Dermis blood vessel endothelial cell (primary cell): ENCODE measurements around the gene UCHL3. TPM values are rescaled to one million over a fixed set of nuclear protein-coding genes. Genes with fewer than 3 reads are reported as not detected.

Experiments
- DNase-seq: peaks from one replicate; pipeline ENCODE4 v3.0.0; 2010
- total RNA-seq: library from RNA; depleted of rRNA; stranded (reverse); fragments of >200 nt; gene quantifications from 2 replicates; pipeline ENCODE4 v1.2.3, GENCODE V29; 2014

The UCHL3 gene
- total RNA-seq, 1 donor from 2014 or later, result 44.4 TPM

- DNase-seq, result peak; percentile 75
Observed at GRCh38 chr13:75550159-75550567, 572 bp downstream of the UCHL3 start.

- no peak for DNase-seq
Observed at GRCh38 chr13:75554464-75554863, 4.9 kb downstream of the UCHL3 start.

- no peak for DNase-seq
Observed at GRCh38 chr13:75554981-75555380, 5.4 kb downstream of the UCHL3 start.

- no peak for DNase-seq
Observed at GRCh38 chr13:75555836-75556235, 6.2 kb downstream of the UCHL3 start.

GRCh38 chr13:75556961-75557360, 7.4 kb downstream of the UCHL3 start:
- no peak for DNase-seq

- DNase-seq, result no peak
Observed at GRCh38 chr13:75558145-75558840, 8.7 kb downstream of the UCHL3 start.

- DNase-seq, result peak; percentile 54
Observed at GRCh38 chr13:75566658-75567057, 17.1 kb downstream of the UCHL3 start.

GRCh38 chr13:75569576-75569975, 20.0 kb downstream of the UCHL3 start:
- no peak for DNase-seq

- DNase-seq, result no peak
Observed at GRCh38 chr13:75579529-75579928, 29.9 kb downstream of the UCHL3 start.

- DNase-seq, result no peak
Observed at GRCh38 chr13:75581874-75582640, 32.5 kb downstream of the UCHL3 start.

- DNase-seq, result no peak
Observed at GRCh38 chr13:75583091-75583490, 33.5 kb downstream of the UCHL3 start.

- DNase-seq, result no peak
Observed at GRCh38 chr13:75585153-75585552, 35.6 kb downstream of the UCHL3 start.

- DNase-seq, result no peak
Observed at GRCh38 chr13:75587679-75588078, 38.1 kb downstream of the UCHL3 start.

GRCh38 chr13:75596657-75597182, 47.1 kb downstream of the UCHL3 start:
- no peak for DNase-seq

GRCh38 chr13:75600371-75600770, 50.8 kb downstream of the UCHL3 start:
- DNase-seq, result no peak

GRCh38 chr13:75603038-75603437, 53.4 kb downstream of the UCHL3 start:
- DNase-seq, result no peak

GRCh38 chr13:75607447-75607846, 57.9 kb downstream of the UCHL3 start:
- no peak for DNase-seq

- DNase-seq, result no peak
Observed at GRCh38 chr13:75610466-75610865, 60.9 kb downstream of the UCHL3 start.

GRCh38 chr13:75612354-75612753, 62.8 kb downstream of the UCHL3 start:
- no peak for DNase-seq

GRCh38 chr13:75617230-75617629, 67.6 kb downstream of the UCHL3 start:
- DNase-seq, result no peak

- no peak for DNase-seq
Observed at GRCh38 chr13:75618308-75618707, 68.7 kb downstream of the UCHL3 start.

- no peak for DNase-seq
Observed at GRCh38 chr13:75620020-75620419, 70.4 kb downstream of the UCHL3 start.

GRCh38 chr13:75621147-75621546, 71.6 kb downstream of the UCHL3 start:
- peak; percentile 24 for DNase-seq

GRCh38 chr13:75628801-75629200, 79.2 kb downstream of the UCHL3 start:
- no peak for DNase-seq
